B cell (primary cell): ENCODE measurements around the gene CES3.

Experiments
- CTCF ChIP-seq: fragments of 200-600 bp; IDR thresholded peaks from one replicate; pipeline ENCODE4 v1.8.0; 2022; ENCODE audit warnings: antibody characterized with exemption, mild to moderate bottlenecking
- EZH2 ChIP-seq: IDR thresholded peaks from 2 replicates; pipeline ENCODE4 v1.6.1; 2012; ENCODE audit warnings: borderline replicate concordance, low read depth, mild to moderate bottlenecking, moderate library complexity, low read length; ENCODE audit not compliant: insufficient read depth, poor library complexity, severe bottlenecking

DNA sequence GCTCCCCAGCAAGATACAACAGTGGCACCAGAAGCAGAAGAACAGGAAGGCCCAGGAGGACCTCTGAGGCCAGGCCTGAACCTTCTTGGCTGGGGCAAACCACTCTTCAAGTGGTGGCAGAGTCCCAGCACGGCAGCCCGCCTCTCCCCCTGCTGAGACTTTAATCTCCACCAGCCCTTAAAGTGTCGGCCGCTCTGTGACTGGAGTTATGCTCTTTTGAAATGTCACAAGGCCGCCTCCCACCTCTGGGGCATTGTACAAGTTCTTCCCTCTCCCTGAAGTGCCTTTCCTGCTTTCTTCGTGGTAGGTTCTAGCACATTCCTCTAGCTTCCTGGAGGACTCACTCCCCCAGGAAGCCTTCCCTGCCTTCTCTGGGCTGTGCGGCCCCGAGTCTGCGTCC is 11.9 kb downstream of the CES3 start:
- TF ChIP-seq CTCF (no peak), EZH2 (no peak)
